ENCODE data around the gene NTRK1. TPM values are rescaled to one million over a fixed set of nuclear protein-coding genes. Genes with fewer than 3 reads are reported as not detected.

Gene NTRK1
- total RNA-seq, 1 experiment from 2014 or later = 0.89 TPM

DNA sequence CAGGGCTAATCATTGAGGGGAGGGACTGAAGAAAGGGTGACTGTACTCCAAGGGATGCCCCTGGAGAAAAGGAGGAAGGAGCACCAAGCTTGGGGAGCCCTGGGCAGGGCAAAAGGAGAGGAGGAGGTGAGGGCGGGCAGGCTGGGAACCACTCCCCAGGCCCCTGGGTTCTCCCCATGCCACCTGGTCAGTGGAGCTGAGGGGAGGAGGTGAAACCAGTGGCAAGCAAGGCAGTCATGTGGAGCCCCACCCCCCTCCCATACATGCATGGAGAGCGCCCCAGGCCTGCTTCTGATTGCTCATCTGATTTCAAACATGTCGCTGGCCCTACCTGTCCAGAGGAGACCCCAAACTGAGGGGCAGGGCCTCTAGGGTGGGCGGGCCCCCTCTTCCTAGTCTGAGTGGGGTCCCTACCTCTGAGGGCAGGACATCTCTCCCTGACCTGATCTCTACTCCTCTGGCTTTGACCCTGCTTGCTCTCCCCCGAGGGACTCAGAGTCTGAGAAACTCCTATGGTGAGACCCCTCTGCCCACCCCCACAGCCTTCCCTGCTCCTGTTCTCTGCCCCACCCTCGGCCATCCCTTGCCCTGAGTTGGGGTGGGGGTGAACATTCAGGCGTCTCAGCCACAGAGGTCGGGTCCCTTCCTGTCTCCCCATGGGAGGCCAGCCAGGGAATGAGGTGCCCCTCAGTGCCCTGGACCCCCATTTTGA lies 20.3 kb upstream of the NTRK1 start:
- Histone ChIP-seq H3K79me2 (ENCODE audit: insufficient read depth, low read length) (no peaks in the 10 kb centered on the region), H3K9ac (ENCODE audit: low read length) (no peak overlapping the region), H3K27me3 (ENCODE audit: insufficient read depth, low read length) (no peaks in the 10 kb centered on the region), H3K36me3 (ENCODE audit: control insufficient read depth in 1 of 2, insufficient read depth in 2 of 2, low read length in 2 of 2) (no peaks in the 10 kb centered on the region), H3K9me3 (ENCODE audit: control insufficient read depth in 1 of 2, insufficient read depth in 1 of 2, low read depth in 1 of 2, low read length in 2 of 2) (no peaks in the 10 kb centered on the region), H3K27ac (ENCODE audit: low read depth, low read length) (no peak overlapping the region), H3K9me2 (ENCODE audit: insufficient read depth) (no peaks in the 10 kb centered on the region), H3K4me3 (replicated peaks in 1 of 2; ENCODE audit: low read depth in 1 of 2, low read length in 2 of 2) (no peak overlapping the region), H3K4me1 (ENCODE audit: control insufficient read depth in 1 of 2, insufficient read depth in 2 of 2, low read length in 2 of 2) (no peaks in the 10 kb centered on the region), H3K4me2 (ENCODE audit: low read length) (no peak overlapping the region), H2AFZ (ENCODE audit: low read depth, low read length, poor library complexity, severe bottlenecking) (no peak overlapping the region), H4K20me1 (ENCODE audit: insufficient read depth) (no peaks in the 10 kb centered on the region)
- RAD21 ChIA-PET (ENCODE audit: low non-redundant PET in 1 of 2, low total read pairs in 2 of 2, uncharacterized antibody in 2 of 2, unreplicated experiment in 2 of 2) = no interaction called here
- TF ChIP-seq YY1 (IDR thresholded peaks at IDR 0.05; ENCODE audit: extremely low read depth, insufficient replicate concordance, low read depth, low read length) (no peak), CBX3 (IDR thresholded peaks at IDR 0.05; ENCODE audit: low read depth) (no peak), POLR2A (IDR thresholded peaks at IDR 0.05; ENCODE audit: borderline replicate concordance, extremely low read depth, insufficient read depth, insufficient read length) (no peak), ELF1 (IDR thresholded peaks at IDR 0.05; ENCODE audit: borderline replicate concordance, low read depth) (no peak), FOSL1 (IDR thresholded peaks at IDR 0.05; ENCODE audit: low read depth) (no peak), EZH2 (IDR thresholded peaks at IDR 0.05) (no peak), RAD21 (IDR thresholded peaks at IDR 0.05; ENCODE audit: low read depth) (no peak), EZH2phosphoT487 (IDR thresholded peaks at IDR 0.05; ENCODE audit: borderline replicate concordance) (no peak), EGR1 (IDR thresholded peaks at IDR 0.05; ENCODE audit: low read depth) (no peak), SP1 (IDR thresholded peaks at IDR 0.05; ENCODE audit: low read depth) (no peak), SRF (IDR thresholded peaks at IDR 0.05; ENCODE audit: low read depth) (no peak), CEBPB (IDR thresholded peaks at IDR 0.05; ENCODE audit: low read depth) (no peak), TCF7L2 (IDR thresholded peaks at IDR 0.05; ENCODE audit: borderline replicate concordance, extremely low read depth, insufficient read depth, insufficient read length) (no peak), ZNF274 (IDR thresholded peaks at IDR 0.05; ENCODE audit: low read depth, low read length) (no peak)
- TF ChIP-seq, protein P1, sequence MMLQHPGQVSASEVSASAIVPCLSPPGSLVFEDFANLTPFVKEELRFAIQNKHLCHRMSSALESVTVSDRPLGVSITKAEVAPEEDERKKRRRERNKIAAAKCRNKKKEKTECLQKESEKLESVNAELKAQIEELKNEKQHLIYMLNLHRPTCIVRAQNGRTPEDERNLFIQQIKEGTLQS (IDR thresholded peaks at IDR 0.05) = no peak
- TF ChIP-seq, protein P2, sequence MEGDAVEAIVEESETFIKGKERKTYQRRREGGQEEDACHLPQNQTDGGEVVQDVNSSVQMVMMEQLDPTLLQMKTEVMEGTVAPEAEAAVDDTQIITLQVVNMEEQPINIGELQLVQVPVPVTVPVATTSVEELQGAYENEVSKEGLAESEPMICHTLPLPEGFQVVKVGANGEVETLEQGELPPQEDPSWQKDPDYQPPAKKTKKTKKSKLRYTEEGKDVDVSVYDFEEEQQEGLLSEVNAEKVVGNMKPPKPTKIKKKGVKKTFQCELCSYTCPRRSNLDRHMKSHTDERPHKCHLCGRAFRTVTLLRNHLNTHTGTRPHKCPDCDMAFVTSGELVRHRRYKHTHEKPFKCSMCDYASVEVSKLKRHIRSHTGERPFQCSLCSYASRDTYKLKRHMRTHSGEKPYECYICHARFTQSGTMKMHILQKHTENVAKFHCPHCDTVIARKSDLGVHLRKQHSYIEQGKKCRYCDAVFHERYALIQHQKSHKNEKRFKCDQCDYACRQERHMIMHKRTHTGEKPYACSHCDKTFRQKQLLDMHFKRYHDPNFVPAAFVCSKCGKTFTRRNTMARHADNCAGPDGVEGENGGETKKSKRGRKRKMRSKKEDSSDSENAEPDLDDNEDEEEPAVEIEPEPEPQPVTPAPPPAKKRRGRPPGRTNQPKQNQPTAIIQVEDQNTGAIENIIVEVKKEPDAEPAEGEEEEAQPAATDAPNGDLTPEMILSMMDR (IDR thresholded peaks at IDR 0.05 in 2 of 3, conservative IDR thresholded peaks at IDR 0.05 in 1 of 3; ENCODE audit: borderline replicate concordance in 1 of 3, insufficient read depth in 1 of 3, low read depth in 2 of 3, low read length in 2 of 3) = no peak
- TF ChIP-seq, protein P3, sequence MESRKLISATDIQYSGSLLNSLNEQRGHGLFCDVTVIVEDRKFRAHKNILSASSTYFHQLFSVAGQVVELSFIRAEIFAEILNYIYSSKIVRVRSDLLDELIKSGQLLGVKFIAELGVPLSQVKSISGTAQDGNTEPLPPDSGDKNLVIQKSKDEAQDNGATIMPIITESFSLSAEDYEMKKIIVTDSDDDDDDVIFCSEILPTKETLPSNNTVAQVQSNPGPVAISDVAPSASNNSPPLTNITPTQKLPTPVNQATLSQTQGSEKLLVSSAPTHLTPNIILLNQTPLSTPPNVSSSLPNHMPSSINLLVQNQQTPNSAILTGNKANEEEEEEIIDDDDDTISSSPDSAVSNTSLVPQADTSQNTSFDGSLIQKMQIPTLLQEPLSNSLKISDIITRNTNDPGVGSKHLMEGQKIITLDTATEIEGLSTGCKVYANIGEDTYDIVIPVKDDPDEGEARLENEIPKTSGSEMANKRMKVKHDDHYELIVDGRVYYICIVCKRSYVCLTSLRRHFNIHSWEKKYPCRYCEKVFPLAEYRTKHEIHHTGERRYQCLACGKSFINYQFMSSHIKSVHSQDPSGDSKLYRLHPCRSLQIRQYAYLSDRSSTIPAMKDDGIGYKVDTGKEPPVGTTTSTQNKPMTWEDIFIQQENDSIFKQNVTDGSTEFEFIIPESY (IDR thresholded peaks at IDR 0.05; ENCODE audit: extremely low read depth, insufficient replicate concordance, low read length) = no peak
- POLR2A ChIA-PET = no interaction called here
- intact Hi-C loops (cut with micrococcal nuclease) = no loop called here
- CTCF ChIA-PET = interaction anchor here (4.5 kb wide), 1 partner anchor 19 kb away, joined by 44 read pairs; the partner anchor contains the start of genes INSRR and NTRK1
- ATAC-seq (no peak), DNase-seq (ENCODE audit: low read depth, low spot score) (no peak)
- BruUV-seq (replicated peaks) = no TSS peak

Data from HCT116 (cell line).